ENCODE results near the gene FAM177A1. TPM values are rescaled to one million over a fixed set of nuclear protein-coding genes. Genes with fewer than 3 reads are reported as not detected.
A peak's percentile ranks its signal among the peaks of the same experiment; 100 is the strongest.

FAM177A1 gene
- total and polyA plus RNA-seq, 2 of the 13 experiments (the other 11 are each of a cell fraction or from before 2014, with no cell fraction given): 72.9 to 119 TPM

- peak; percentile 68 for TF ChIP-seq ZNF263 (CRISPR knock-in tag; IDR thresholded peaks at IDR 0.05)
- no peak; the same call in 1 of the 2 replicates for TF ChIP-seq DNMT3B (CRISPR knock-in tag; conservative IDR thresholded peaks at IDR 0.05)
- TF ChIP-seq ZNF674 (CRISPR knock-in tag; IDR thresholded peaks at IDR 0.05; ENCODE audit: low read depth): 0 out of 2 replicates have a peak, but pooled peaks have one; percentile 73
- TF ChIP-seq ZBTB39 (CRISPR knock-in tag; IDR thresholded peaks at IDR 0.05): peak; percentile 78; the same call in 1 of the 2 replicates
- peak; percentile 86 for TF ChIP-seq HOXD1 (CRISPR knock-in tag; IDR thresholded peaks at IDR 0.05)
- peak; percentile 91 for TF ChIP-seq ZXDC (CRISPR knock-in tag; IDR thresholded peaks at IDR 0.05)
- peak; percentile 52; the same call in 1 of the 2 replicates for TF ChIP-seq SNAPC5 (CRISPR knock-in tag; IDR thresholded peaks at IDR 0.05; ENCODE audit: borderline replicate concordance)
- 0 out of 2 replicates have a peak, but pooled peaks have one; percentile 89 for TF ChIP-seq MZF1 (CRISPR knock-in tag; IDR thresholded peaks at IDR 0.05; ENCODE audit: borderline replicate concordance)
- peak; percentile 92; the same call in 1 of the 2 replicates for TF ChIP-seq GTF2F1 (IDR thresholded peaks at IDR 0.05; ENCODE audit: low read length)
- TF ChIP-seq SPEN (CRISPR knock-in tag; IDR thresholded peaks at IDR 0.05; ENCODE audit: low read depth): peak; percentile 97
- peak; percentile 92; the same call in 1 of the 2 replicates for TF ChIP-seq ZFYVE20 (CRISPR knock-in tag; IDR thresholded peaks at IDR 0.05; ENCODE audit: borderline replicate concordance, low read depth)
- TF ChIP-seq ZNF660 (CRISPR knock-in tag; IDR thresholded peaks at IDR 0.05; ENCODE audit: borderline replicate concordance, low read depth): no peak; the same call in 1 of the 2 replicates
- peak; percentile 96 for TF ChIP-seq MXD3 (CRISPR knock-in tag; IDR thresholded peaks at IDR 0.05)
- peak; percentile 84; the same call in 1 of the 2 replicates for TF ChIP-seq MED13 (CRISPR knock-in tag; IDR thresholded peaks at IDR 0.05)
- no peak; the same call in 1 of the 2 replicates for TF ChIP-seq ZNF597 (CRISPR knock-in tag; IDR thresholded peaks at IDR 0.05)
- TF ChIP-seq NR2C2 (CRISPR knock-in tag; IDR thresholded peaks at IDR 0.05; ENCODE audit: borderline replicate concordance): peak; percentile 98
- TF ChIP-seq NFYB (CRISPR knock-in tag; IDR thresholded peaks at IDR 0.05): peak; percentile 73
- peak; percentile 83 for TF ChIP-seq NCOR1 (IDR thresholded peaks at IDR 0.05; ENCODE audit: borderline replicate concordance, low read length)
- peak; percentile 97 for TF ChIP-seq ZSCAN20 (CRISPR knock-in tag; IDR thresholded peaks at IDR 0.05; ENCODE audit: borderline replicate concordance)
- TF ChIP-seq ZC3H13 (CRISPR knock-in tag; IDR thresholded peaks at IDR 0.05): peak; percentile 88
- peak; percentile 95; the same call in 1 of the 2 replicates for TF ChIP-seq ZNF33B (CRISPR knock-in tag; IDR thresholded peaks at IDR 0.05)
- peak; percentile 100 for TF ChIP-seq ZNF383 (CRISPR knock-in tag; IDR thresholded peaks at IDR 0.05; ENCODE audit: borderline replicate concordance)
- peak; percentile 88; the same call in 1 of the 2 replicates for TF ChIP-seq GATA4 (IDR thresholded peaks at IDR 0.05; ENCODE audit: borderline replicate concordance, low read depth)
Measured at GRCh38 chr14:35121887-35122695, 76.0 kb downstream of the FAM177A1 start, which contains the start of the genes PPP2R3C and PRORP (continued).
